Retinal pigment epithelial cell (primary cell): ENCODE measurements around the gene DHRSX.
"Not testable (repeated sequence)": the region's sequence is repeated elsewhere in the genome, so short reads cannot be mapped to it uniquely, and the experiment has no call there.

Source experiments
- DNase-seq: peaks from one replicate; pipeline ENCODE4 v3.0.0-alpha.2; 2010; ENCODE audit warnings: low read depth
- H3K4me3 ChIP-seq: 2 replicates; pipeline ENCODE4 v1.5.1; 2011; ENCODE audit warnings: mild to moderate bottlenecking, low read length, control low read depth, moderate library complexity
- TF ChIP-seq, protein P1 (sequence below): conservative IDR thresholded peaks from 2 replicates; pipeline ENCODE4 v1.5.1; 2011; ENCODE audit warnings: low read depth, low read length, control low read depth, inconsistent platforms

The DHRSX gene

DNA sequence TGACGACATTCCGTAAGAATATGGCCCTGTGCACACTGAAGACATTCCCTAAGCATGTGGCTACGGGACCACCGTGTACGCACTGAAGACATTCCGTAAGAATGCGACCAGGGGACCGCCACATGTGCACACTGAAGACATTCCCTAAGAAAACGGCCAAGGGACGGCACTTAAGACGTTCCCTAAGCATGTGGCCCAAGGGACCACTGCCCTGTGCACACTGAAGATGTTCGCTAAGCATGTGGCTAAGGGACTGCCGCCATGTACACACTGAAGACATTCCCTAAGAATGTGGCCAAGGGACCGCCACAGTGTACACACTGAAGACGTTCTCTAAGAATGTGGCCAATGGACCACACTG lies 21.4 kb downstream of the DHRSX start:
- no peak overlapping the region for H3K4me3 ChIP-seq
- TF ChIP-seq, protein P1, sequence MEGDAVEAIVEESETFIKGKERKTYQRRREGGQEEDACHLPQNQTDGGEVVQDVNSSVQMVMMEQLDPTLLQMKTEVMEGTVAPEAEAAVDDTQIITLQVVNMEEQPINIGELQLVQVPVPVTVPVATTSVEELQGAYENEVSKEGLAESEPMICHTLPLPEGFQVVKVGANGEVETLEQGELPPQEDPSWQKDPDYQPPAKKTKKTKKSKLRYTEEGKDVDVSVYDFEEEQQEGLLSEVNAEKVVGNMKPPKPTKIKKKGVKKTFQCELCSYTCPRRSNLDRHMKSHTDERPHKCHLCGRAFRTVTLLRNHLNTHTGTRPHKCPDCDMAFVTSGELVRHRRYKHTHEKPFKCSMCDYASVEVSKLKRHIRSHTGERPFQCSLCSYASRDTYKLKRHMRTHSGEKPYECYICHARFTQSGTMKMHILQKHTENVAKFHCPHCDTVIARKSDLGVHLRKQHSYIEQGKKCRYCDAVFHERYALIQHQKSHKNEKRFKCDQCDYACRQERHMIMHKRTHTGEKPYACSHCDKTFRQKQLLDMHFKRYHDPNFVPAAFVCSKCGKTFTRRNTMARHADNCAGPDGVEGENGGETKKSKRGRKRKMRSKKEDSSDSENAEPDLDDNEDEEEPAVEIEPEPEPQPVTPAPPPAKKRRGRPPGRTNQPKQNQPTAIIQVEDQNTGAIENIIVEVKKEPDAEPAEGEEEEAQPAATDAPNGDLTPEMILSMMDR: no peak
- DNase-seq: no peak

DNA sequence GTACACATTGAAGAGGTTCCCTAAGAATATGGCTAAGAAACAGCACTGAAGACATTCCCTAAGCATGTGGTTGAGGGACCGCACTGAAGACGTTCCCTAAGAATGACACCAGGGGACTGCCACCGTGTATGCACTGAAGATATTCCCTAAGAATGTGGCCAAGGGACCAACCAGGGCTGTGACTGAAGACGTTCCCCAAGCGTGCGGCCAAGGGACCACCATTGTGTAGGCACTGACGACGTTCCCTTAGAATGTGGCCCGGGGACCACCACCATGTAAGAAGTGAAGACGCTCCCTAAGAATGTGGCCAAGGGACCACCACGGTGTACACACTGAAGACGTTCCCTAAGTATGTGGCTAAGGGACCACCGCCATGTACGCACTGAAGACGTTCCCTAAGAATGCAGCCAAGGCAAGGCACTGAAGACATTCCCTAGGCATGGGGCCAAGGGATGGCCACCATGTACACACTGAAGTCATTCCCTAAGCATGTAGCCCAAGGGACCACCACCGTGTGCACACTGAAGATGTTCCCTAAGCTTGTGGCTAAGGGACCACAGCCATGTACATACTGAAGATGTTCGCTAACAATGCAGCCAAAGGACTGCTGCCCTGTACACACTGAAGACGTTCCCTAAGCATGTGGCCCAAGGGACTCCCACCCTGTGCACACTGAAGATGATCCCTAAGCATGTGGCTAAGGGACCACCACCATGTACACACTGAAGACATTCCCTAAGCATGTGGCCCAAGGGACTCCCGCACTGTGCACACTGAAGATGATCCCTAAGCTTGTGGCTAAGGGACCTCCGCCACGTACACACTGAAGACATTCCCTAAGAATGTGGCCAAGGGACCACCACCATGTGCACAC lies 22.0 kb downstream of the DHRSX start:
- no peak overlapping the region for H3K4me3 ChIP-seq
- DNase-seq: no peak
- TF ChIP-seq, protein P1: no peak

GRCh38 chrX:2477313-2477712 lies 23.5 kb downstream of the DHRSX start:
- not testable (repeated sequence) for H3K4me3 ChIP-seq, DNase-seq

GRCh38 chrX:2474963-2475726 lies 25.6 kb downstream of the DHRSX start:
- TF ChIP-seq, protein P1: no peak
- H3K4me3 ChIP-seq: no peak overlapping the region
- DNase-seq: no peak

GRCh38 chrX:2474280-2474962 lies 26.4 kb downstream of the DHRSX start:
- TF ChIP-seq, protein P1: no peak

GRCh38 chrX:2473064-2473463 lies 27.7 kb downstream of the DHRSX start:
- DNase-seq, H3K4me3 ChIP-seq: not testable (repeated sequence)

More at GRCh38 chrX:2474280-2474962, 26.4 kb downstream of the DHRSX start:
- DNase-seq: no peak
- no peak overlapping the region for H3K4me3 ChIP-seq

DNA sequence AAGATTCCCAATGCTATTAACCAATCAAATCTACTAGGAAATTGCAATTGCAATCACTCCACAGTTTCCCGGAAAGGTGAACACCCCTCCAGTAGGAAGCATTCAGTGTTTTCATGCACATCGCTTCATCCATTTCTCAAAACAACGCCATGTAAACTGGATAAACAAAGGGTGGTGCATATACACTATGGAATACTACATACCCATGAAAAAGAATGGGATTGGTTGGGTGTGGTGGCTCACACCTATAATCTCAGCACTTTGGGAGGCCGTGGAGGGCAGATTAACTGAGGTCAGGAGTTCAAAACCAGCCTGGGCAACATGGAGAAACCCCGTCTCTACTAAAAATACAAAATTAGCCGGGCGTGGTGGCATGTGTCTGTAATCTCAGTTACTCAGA lies 29.1 kb downstream of the DHRSX start:
- H3K4me3 ChIP-seq: no peak overlapping the region
- no peak for DNase-seq

DNA sequence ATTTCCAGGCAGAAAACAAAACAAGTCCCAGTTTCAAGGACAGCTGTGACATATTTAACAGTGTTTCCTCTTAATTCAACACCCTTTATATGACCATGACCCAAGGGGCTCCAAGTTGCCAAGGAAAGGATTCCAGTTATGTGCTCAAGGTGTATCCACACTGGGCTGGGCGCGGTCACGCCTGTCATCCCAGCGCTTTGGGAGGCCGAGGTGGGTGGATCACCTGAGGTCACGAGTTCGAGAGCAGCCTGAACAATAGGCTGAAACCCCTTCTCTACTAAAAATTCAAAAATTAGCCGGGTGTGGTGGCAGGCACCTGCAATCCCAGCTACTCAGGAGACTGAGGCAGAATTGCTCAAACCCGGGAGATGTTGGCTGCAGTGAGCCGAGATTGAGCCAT lies 29.6 kb downstream of the DHRSX start:
- not testable (repeated sequence) for H3K4me3 ChIP-seq, DNase-seq

More for the DNA sequence above, 29.1 kb downstream of the DHRSX start:
- TF ChIP-seq, protein P1: no peak

GRCh38 chrX:2469852-2470251 lies 30.9 kb downstream of the DHRSX start:
- H3K4me3 ChIP-seq, DNase-seq: not testable (repeated sequence)
